Karpas-422 (cell line): ENCODE measurements around the gene YPEL1. TPM values are rescaled to one million over a fixed set of nuclear protein-coding genes. Genes with fewer than 3 reads are reported as not detected.
"Not testable (repeated sequence)": the region's sequence is repeated elsewhere in the genome, so short reads cannot be mapped to it uniquely, and the experiment has no call there.

Experiments used
- DNase-seq: peaks from one replicate; pipeline ENCODE4 v3.0.0-alpha.2; 2015
- H2AFZ ChIP-seq: fragments of 200-600 bp; sonication (generic); 2 replicates; pipeline ENCODE4 v1.6.1; 2014; ENCODE audit warnings: antibody characterized with exemption, low read length, mixed read lengths
- H3K27ac ChIP-seq: fragments of 200-600 bp; sonication (generic); 2 replicates; pipeline ENCODE4 v1.5.1; 2014; ENCODE audit warnings: mild to moderate bottlenecking, low read length, moderate library complexity
- H3K27me3 ChIP-seq: fragments of 200-600 bp; sonication (generic); 2 replicates; pipeline ENCODE4 v1.6.1; 2014; ENCODE audit warnings: low read length, mixed read lengths
- H3K36me3 ChIP-seq: fragments of 200-600 bp; sonication (generic); 2 replicates; pipeline ENCODE4 v1.6.1; 2014; ENCODE audit warnings: low read length, mixed read lengths; ENCODE audit not compliant: insufficient read depth
- H3K4me1 ChIP-seq: fragments of 200-600 bp; sonication (generic); 2 replicates; pipeline ENCODE4 v1.6.1; 2014; ENCODE audit warnings: mild to moderate bottlenecking, low read length, mixed read lengths
- H3K4me2 ChIP-seq: fragments of 200-600 bp; sonication (generic); 2 replicates; pipeline ENCODE4 v1.6.1; 2014; ENCODE audit warnings: low read length, low read depth, mild to moderate bottlenecking; ENCODE audit not compliant: poor library complexity, severe bottlenecking
- H3K4me3 ChIP-seq: fragments of 200-600 bp; sonication (generic); 2 replicates; pipeline ENCODE4 v1.5.1; 2014; ENCODE audit warnings: mild to moderate bottlenecking, antibody characterized with exemption, low read length, mixed read lengths
- H3K79me2 ChIP-seq: fragments of 200-600 bp; sonication (generic); 2 replicates; pipeline ENCODE4 v1.6.1; 2014; ENCODE audit warnings: mild to moderate bottlenecking, low read length, mixed read lengths
- H3K9ac ChIP-seq: fragments of 200-600 bp; sonication (generic); 2 replicates; pipeline ENCODE4 v1.6.0; 2014; ENCODE audit warnings: low read length
- H3K9me2 ChIP-seq: fragments of 200-600 bp; sonication (generic), shearing (Covaris generic); replicated peaks from 2 replicates; pipeline ENCODE4 v1.6.0; 2014; ENCODE audit warnings: mild to moderate bottlenecking, low read length, moderate library complexity; ENCODE audit not compliant: insufficient read depth
- H3K9me3 ChIP-seq: fragments of 300-700, 200-600 bp; sonication (generic); 2 replicates; pipeline ENCODE4 v1.6.1; 2014; ENCODE audit warnings: low read length, mixed read lengths
- H4K20me1 ChIP-seq: fragments of 200-600 bp; sonication (generic); 2 replicates; pipeline ENCODE4 v1.6.1; 2014; ENCODE audit warnings: mild to moderate bottlenecking, antibody characterized with exemption, low read length, low read depth; ENCODE audit not compliant: insufficient read depth
- total RNA-seq: library from RNA; depleted of rRNA; stranded (reverse); fragments of >200 nt; shearing (Covaris generic); gene quantifications from 2 replicates; pipeline ENCODE4 v1.2.3, GENCODE V29; 2014; ENCODE audit warnings: low replicate concordance

The YPEL1 gene
- total RNA-seq, 1 experiment from 2014 or later, result 1.8 TPM

DNA sequence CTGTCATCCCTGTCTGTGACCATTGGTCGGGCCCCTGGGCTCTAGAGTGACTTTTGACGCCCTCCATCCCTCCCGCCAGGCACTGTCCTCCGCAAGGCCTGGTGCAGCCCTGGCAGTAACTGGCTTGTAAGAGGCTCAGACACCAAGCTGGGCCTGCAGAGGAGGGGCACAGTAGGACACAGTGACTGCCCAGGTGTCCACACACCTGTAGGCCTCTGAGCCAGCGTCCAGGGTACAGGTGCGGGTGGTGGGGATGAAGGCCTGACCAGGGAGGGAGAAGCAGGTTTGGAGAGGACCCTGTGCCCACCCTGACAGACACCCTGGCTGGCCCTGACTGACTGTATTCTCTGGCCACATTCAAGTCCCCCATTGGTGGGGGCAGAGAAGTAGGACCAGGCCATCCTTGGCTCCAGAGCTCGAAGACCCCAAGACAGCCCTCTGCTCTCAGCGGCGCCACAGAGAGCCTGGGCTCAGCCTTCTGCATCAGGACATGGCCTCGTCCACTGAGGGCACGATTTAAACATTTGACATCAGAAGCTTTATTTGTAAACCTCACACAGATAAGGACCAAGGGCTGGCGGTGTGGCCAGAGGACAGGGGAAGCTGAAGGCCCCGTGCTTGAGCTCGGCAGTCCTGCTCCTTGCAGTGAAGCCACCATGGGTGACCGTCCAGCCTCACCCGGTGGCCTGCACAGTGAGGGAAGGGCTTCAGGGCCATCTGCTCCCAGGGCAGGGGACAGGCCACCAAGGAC is 38.4 kb downstream of the YPEL1 start:
- H3K27me3 ChIP-seq, result no peaks in the 10 kb centered on the region
- 0 out of 2 replicates have a peak, but pooled peaks cover 2% of the 10 kb centered on the region for H3K36me3 ChIP-seq
- H3K9me2 ChIP-seq, result no peaks in the 10 kb centered on the region
- H3K4me3 ChIP-seq, result no peak overlapping the region
- no peaks in the 10 kb centered on the region for H4K20me1 ChIP-seq
- no peaks in the 10 kb centered on the region for H3K4me1 ChIP-seq
- DNase-seq, result no peak
- no peak overlapping the region for H3K27ac ChIP-seq
- H3K9me3 ChIP-seq, result no peaks in the 10 kb centered on the region
- H3K4me2 ChIP-seq, result no peak overlapping the region
- H2AFZ ChIP-seq, result no peak overlapping the region
- H3K9ac ChIP-seq, result no peak overlapping the region
- no peaks in the 10 kb centered on the region for H3K79me2 ChIP-seq

DNA sequence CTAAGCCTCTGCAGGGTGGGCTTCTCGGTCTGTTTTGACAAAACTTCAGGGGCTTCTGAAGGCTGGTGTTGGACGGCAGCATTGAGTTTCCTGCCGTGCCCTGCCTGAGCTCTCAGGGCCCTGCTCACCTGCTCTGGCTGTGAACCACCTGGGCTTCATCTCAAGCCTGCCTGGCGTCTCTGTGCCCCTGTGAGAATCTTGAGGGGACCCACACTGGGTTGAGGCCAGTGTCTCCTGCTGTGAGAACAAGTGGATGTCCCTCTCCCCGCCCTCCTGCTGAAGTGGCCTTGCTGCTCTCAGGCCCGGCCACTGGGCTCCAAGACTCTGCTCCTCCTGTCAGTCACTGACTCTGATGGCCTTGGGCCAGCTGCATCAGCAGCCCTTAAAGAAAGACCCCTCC is 39.5 kb downstream of the YPEL1 start:
- Histone ChIP-seq H4K20me1 (no peaks in the 10 kb centered on the region), H3K27ac (no peak overlapping the region), H3K36me3 (0 out of 2 replicates have a peak, but pooled peaks cover 2% of the 10 kb centered on the region)

DNA sequence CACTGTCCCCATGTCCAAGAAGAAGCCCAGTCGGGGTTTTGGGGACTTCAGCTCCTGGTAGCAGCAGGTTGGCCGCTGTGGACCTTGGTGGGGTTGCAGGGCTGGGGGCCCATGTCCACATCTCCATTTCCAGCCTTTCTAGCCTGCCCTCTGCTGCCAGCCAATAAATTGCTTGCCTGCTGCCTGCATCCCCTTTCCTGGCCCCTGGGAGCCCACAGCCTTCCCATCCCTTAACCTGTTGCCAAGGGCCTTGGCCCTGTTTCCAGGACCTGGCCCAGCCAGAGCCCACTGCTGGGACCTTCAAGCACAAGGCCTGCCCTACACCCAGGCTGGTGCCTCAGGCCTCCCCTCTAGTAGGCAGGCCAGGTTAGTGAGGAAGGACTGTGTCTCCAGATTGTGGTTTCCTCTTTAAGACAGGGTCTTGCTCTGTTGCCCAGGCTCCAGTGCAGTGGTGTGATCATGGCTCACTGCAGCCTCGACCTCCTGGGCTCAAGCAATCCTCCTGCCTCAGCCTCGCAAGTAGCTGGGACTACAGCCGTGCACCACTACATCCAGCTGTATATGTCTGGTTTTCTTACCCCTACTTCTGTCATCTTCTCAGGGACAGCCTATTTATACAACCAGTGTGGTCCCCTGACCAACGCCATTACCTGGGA is 40.0 kb downstream of the YPEL1 start:
- no peaks in the 10 kb centered on the region for H3K27me3 ChIP-seq
- no peaks in the 10 kb centered on the region for H3K9me2 ChIP-seq
- H4K20me1 ChIP-seq, result no peaks in the 10 kb centered on the region
- H3K4me1 ChIP-seq, result no peaks in the 10 kb centered on the region
- no peaks in the 10 kb centered on the region for H3K9me3 ChIP-seq
- H2AFZ ChIP-seq, result no peak overlapping the region
- H3K9ac ChIP-seq, result no peak overlapping the region
- no peak overlapping the region for H3K27ac ChIP-seq
- H3K4me3 ChIP-seq, result no peak overlapping the region
- 0 out of 2 replicates have a peak, but pooled peaks cover 2% of the 10 kb centered on the region for H3K36me3 ChIP-seq
- H3K4me2 ChIP-seq, result no peak overlapping the region
- no peaks in the 10 kb centered on the region for H3K79me2 ChIP-seq
- DNase-seq, result no peak

More for the DNA sequence above, 39.5 kb downstream of the YPEL1 start:
- Histone ChIP-seq H3K4me2 (no peak overlapping the region), H3K9me3 (no peaks in the 10 kb centered on the region), H3K4me1 (no peaks in the 10 kb centered on the region), H3K9me2 (no peaks in the 10 kb centered on the region), H3K4me3 (no peak overlapping the region), H2AFZ (no peak overlapping the region), H3K9ac (no peak overlapping the region), H3K27me3 (no peaks in the 10 kb centered on the region), H3K79me2 (no peaks in the 10 kb centered on the region)
- no peak for DNase-seq

DNA sequence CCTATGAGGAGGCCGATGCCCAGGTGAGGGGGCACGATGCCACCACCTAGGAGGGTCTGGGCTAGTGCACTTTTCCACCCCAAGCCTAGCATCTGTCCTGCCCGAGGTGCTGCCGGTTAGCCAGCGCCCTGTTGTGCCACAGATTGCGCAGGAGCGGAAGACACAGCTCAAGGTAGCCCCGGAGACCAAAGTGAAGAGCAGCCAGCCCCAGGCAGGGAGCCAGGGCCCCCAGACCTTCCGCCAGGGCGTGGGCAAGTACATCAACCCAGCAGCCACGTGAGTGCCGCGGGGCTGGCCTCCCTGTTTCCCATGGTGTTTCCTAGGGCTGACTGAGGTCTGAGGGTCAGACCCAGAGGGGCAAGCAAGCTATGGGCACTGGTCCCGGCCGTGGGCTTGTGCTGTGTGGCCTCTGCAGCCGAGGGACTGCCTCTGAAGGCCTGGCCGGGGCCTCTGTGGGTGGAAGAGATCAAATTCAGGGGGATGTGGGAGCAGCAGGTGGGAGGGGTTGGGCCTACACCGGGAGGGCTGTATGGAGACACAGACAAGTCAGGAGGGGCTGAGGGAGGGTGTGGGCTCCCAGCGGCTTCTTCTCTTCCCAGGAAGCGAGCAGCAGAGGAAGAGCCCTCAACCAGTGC is 40.7 kb downstream of the YPEL1 start:
- no peaks in the 10 kb centered on the region for H3K27me3 ChIP-seq
- no peaks in the 10 kb centered on the region for H3K79me2 ChIP-seq
- H3K9me2 ChIP-seq, result no peaks in the 10 kb centered on the region
- no peaks in the 10 kb centered on the region for H3K4me1 ChIP-seq
- DNase-seq, result no peak
- H3K9me3 ChIP-seq, result no peaks in the 10 kb centered on the region
- H3K4me2 ChIP-seq, result no peak overlapping the region
- H3K4me3 ChIP-seq, result no peak overlapping the region
- no peak overlapping the region for H2AFZ ChIP-seq
- 0 out of 2 replicates have a peak, but pooled peaks cover 2% of the 10 kb centered on the region for H3K36me3 ChIP-seq
- H3K27ac ChIP-seq, result no peak overlapping the region
- no peaks in the 10 kb centered on the region for H4K20me1 ChIP-seq
- H3K9ac ChIP-seq, result no peak overlapping the region

DNA sequence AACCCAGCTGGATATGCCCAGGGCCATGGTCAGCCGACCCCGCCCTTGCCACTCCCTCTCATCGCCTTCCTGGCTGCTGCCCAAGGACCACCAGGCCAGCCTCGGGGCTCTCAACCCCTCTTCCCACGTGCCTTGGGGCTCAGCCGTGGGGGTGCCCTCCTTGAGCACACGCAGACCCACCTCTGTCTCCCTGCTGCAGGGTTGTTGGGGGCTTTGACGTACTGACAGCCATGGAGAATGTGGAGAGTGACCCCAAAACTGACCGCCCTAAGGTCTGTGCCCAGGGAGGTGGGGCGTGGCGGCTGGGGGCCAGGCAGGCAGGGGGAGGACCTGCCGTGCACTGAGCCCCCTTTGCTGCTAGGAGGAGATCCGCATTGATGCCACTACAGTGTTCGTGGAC is 41.2 kb downstream of the YPEL1 start:
- no peak overlapping the region for H3K9ac ChIP-seq
- no peak overlapping the region for H3K27ac ChIP-seq
- no peaks in the 10 kb centered on the region for H3K9me3 ChIP-seq
- 0 out of 2 replicates have a peak, but pooled peaks cover 2% of the 10 kb centered on the region for H3K36me3 ChIP-seq
- H4K20me1 ChIP-seq, result no peaks in the 10 kb centered on the region
- no peak for DNase-seq
- H3K79me2 ChIP-seq, result no peaks in the 10 kb centered on the region
- no peak overlapping the region for H2AFZ ChIP-seq
- H3K4me1 ChIP-seq, result no peaks in the 10 kb centered on the region
- H3K27me3 ChIP-seq, result no peaks in the 10 kb centered on the region
- H3K4me3 ChIP-seq, result no peak overlapping the region
- no peak overlapping the region for H3K4me2 ChIP-seq
- no peaks in the 10 kb centered on the region for H3K9me2 ChIP-seq

DNA sequence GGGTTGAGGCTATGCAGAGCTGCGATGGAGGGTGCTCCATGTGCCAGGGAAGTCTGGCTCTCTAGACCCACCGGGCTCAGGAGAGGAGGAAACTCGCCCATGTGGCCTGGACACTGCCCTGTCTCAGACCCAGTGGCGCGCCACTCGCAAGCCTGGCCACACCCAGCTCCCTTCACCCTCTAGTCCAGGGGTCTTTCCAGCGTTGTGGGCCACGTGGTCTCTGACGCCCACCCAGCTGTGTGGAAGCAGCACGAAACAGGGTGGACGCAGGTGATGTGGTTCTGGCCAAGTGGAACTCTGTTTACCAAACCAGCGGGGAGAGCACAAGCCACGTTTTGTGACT is 41.6 kb downstream of the YPEL1 start:
- no peak overlapping the region for H2AFZ ChIP-seq
- no peaks in the 10 kb centered on the region for H3K79me2 ChIP-seq
- no peak overlapping the region for H3K27ac ChIP-seq
- no peaks in the 10 kb centered on the region for H4K20me1 ChIP-seq
- H3K9me2 ChIP-seq, result no peaks in the 10 kb centered on the region
- H3K9ac ChIP-seq, result no peak overlapping the region
- no peaks in the 10 kb centered on the region for H3K9me3 ChIP-seq
- DNase-seq, result no peak
- H3K4me1 ChIP-seq, result no peaks in the 10 kb centered on the region
- no peak overlapping the region for H3K4me3 ChIP-seq
- H3K27me3 ChIP-seq, result no peaks in the 10 kb centered on the region
- no peak overlapping the region for H3K4me2 ChIP-seq
- 0 out of 2 replicates have a peak, but pooled peaks cover 2% of the 10 kb centered on the region for H3K36me3 ChIP-seq

DNA sequence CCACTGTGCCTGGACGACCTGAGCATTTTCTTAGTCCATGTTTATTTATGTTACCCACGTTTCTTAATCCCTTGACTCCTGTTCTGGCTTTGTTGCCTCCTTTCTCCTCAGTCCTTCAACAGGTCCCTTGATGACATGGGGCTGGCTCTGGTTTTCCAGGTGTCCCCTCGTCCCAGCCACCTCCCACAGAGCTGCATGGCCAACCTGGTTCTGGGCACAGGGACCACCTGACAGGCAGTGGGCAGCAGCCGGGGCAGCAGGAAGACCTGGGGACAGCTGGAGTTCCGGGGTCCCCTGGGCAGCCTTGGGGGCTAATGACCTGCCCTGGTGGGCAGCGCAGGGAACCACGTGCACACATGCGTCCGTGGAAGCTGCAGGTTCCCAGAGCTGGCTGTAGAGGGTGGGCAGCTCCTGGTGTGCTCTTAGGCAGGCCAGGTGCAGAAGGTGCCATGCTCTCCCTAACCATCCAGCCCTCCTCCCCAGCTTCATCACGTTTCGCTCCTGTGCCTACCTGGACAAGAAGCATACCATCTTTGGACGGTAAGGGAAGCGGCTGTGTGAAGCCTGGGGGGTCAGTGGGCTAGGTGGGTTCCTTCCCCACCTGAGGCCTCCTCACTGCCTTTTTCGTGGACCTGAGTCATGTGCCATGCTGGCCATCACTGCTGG is 42.1 kb downstream of the YPEL1 start:
- H3K4me3 ChIP-seq, result no peak overlapping the region
- no peak overlapping the region for H3K9ac ChIP-seq
- H3K4me2 ChIP-seq, result no peak overlapping the region
- H3K36me3 ChIP-seq, result 0 out of 2 replicates have a peak, but pooled peaks cover 2% of the 10 kb centered on the region
- H3K9me3 ChIP-seq, result no peaks in the 10 kb centered on the region
- no peaks in the 10 kb centered on the region for H3K27me3 ChIP-seq
- no peak for DNase-seq
- H3K9me2 ChIP-seq, result no peaks in the 10 kb centered on the region
- H4K20me1 ChIP-seq, result no peaks in the 10 kb centered on the region
- no peak overlapping the region for H2AFZ ChIP-seq
- H3K4me1 ChIP-seq, result no peaks in the 10 kb centered on the region
- H3K27ac ChIP-seq, result no peak overlapping the region
- no peaks in the 10 kb centered on the region for H3K79me2 ChIP-seq

DNA sequence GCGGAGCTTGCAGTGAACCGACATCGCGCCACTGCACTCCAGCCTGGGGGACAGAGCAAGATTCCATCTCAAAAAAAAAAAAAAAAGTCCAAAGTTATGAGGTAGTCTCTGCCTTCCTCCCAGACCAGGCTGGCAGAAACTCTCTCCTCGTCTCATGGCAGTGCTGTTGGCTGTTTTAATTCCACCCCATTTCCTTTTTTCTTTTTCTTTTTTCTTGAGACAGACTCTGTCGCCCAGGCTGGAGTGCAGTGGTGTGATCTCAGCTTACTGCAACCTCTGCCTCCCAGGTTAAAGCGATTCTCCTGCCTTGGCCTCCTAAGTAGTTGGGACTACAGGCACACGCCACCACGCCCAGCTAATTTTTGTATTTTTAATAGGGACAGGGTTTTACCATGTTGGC is 42.7 kb downstream of the YPEL1 start:
- not testable (repeated sequence) for H3K27ac ChIP-seq, H2AFZ ChIP-seq, H3K4me3 ChIP-seq, H3K79me2 ChIP-seq, H3K4me2 ChIP-seq, H4K20me1 ChIP-seq, H3K27me3 ChIP-seq, H3K9me3 ChIP-seq, DNase-seq, H3K9me2 ChIP-seq, H3K36me3 ChIP-seq, H3K9ac ChIP-seq, H3K4me1 ChIP-seq
